HCT116 (cell line): ENCODE data around the gene LRRFIP2. TPM values are rescaled to one million over a fixed set of nuclear protein-coding genes. Genes with fewer than 3 reads are reported as not detected.

Experiments used
- ATAC-seq: fragments of 200-7000 bp; cut with Tn5 transposase; 2 replicates; pipeline ENCODE4 v1.9.1; 2020; ENCODE audit warnings: mild to moderate bottlenecking, moderate library complexity
- BruUV-seq: library from RNA; stranded (reverse); fragments of 400-500 nt; replicated peaks from 2 replicates; lab custom pipeline; 2021; lab: Mats Ljungman, UMichigan
- CTCF ChIA-PET: fragments of 300-600 bp; sonication (Branson Sonifier 250); formaldehyde crosslinking; loops from one replicate; lab custom pipeline; 2021; ENCODE audit warnings: antibody characterized with exemption; lab: Charles Lee
- POLR2A ChIA-PET: fragments of 300-600, 350-600 bp; sonication (Branson Sonifier 250); formaldehyde crosslinking; loops from one replicate; lab custom pipeline; 2021; ENCODE audit warnings: antibody characterized with exemption; lab: Charles Lee
- RAD21 ChIA-PET, 2 experiments: fragments of 300-600 bp; sonication (Branson Sonifier 250); formaldehyde crosslinking; loops; one replicate each; lab custom pipeline; 2023; ENCODE audit warnings: low total read pairs in 2 of 2; ENCODE audit not compliant: uncharacterized antibody in 2 of 2, unreplicated experiment in 2 of 2, low non-redundant PET in 1 of 2; lab: Charles Lee
- DNase-seq: peaks from one replicate; pipeline ENCODE4 v3.0.0-alpha.2; 2010; ENCODE audit warnings: low read depth, low spot score
- H2AFZ ChIP-seq: fragments of 200-600 bp; shearing (Covaris generic), sonication (generic); 2 replicates; pipeline ENCODE4 v1.6.1; 2017; ENCODE audit warnings: low read depth, mixed run types, mixed read lengths, antibody characterized with exemption, low read length; ENCODE audit not compliant: poor library complexity, severe bottlenecking
- H3K27ac ChIP-seq: 2 replicates; pipeline ENCODE4 v1.5.1; 2012; ENCODE audit warnings: low read depth, low read length
- H3K27me3 ChIP-seq: fragments of 200-600 bp; sonication (generic); 2 replicates; pipeline ENCODE4 v1.6.1; 2016; ENCODE audit warnings: mixed run types, low read length, mixed read lengths; ENCODE audit not compliant: insufficient read depth
- H3K36me3 ChIP-seq, 2 experiments: fragments of 200-500 bp in 1 of 2; fragments of 200-600 bp in 1 of 2; sonication (Bioruptor generic) in 1 of 2; sonication (generic) in 1 of 2; 2 replicates each; pipeline versions ENCODE4 v1.5.1 to v1.6.1; 2014 to 2016; ENCODE audit warnings: low read length in 2 of 2, inconsistent platforms in 1 of 2, mixed read lengths in 1 of 2, mixed run types in 1 of 2; ENCODE audit not compliant: insufficient read depth in 2 of 2, control insufficient read depth in 1 of 2
- H3K4me1 ChIP-seq, 2 experiments: fragments of 200-600 bp in 1 of 2; sonication (generic) in 1 of 2; 2 replicates each; pipeline versions ENCODE4 v1.5.1 to v1.6.1; 2012 to 2017; ENCODE audit warnings: low read length in 2 of 2, inconsistent platforms in 1 of 2, mild to moderate bottlenecking in 1 of 2, mixed read lengths in 1 of 2, mixed run types in 1 of 2, moderate library complexity in 1 of 2; ENCODE audit not compliant: insufficient read depth in 2 of 2, control insufficient read depth in 1 of 2
- H3K4me2 ChIP-seq: fragments of 200-600 bp; sonication (generic); 2 replicates; pipeline ENCODE4 v1.6.1; 2017; ENCODE audit warnings: mixed run types, low read length, mixed read lengths
- H3K4me3 ChIP-seq, 2 experiments: fragments of 200-600 bp in 1 of 2; sonication (generic) in 1 of 2; replicated peaks in 1 of 2; 2 replicates each; pipeline ENCODE4 v1.5.1; 2011 to 2016; ENCODE audit warnings: low read length in 2 of 2, control low read depth in 1 of 2, low read depth in 1 of 2, mild to moderate bottlenecking in 1 of 2, mixed read lengths in 1 of 2, mixed run types in 1 of 2
- H3K79me2 ChIP-seq: fragments of 200-600 bp; sonication (generic); 2 replicates; pipeline ENCODE4 v1.6.1; 2017; ENCODE audit warnings: mild to moderate bottlenecking, mixed run types, low read length, moderate library complexity, mixed read lengths; ENCODE audit not compliant: insufficient read depth
- H3K9ac ChIP-seq: fragments of 200-600 bp; sonication (generic); 2 replicates; pipeline ENCODE4 v1.6.1; 2016; ENCODE audit warnings: low read length, mixed read lengths
- H3K9me2 ChIP-seq: fragments of 200-600 bp; sonication (generic), shearing (Covaris generic); 2 replicates; pipeline ENCODE4 v1.6.1; 2017; ENCODE audit warnings: mixed run types, mild to moderate bottlenecking, moderate library complexity; ENCODE audit not compliant: insufficient read depth
- H3K9me3 ChIP-seq, 2 experiments: fragments of 200-500 bp in 1 of 2; fragments of 200-600 bp in 1 of 2; sonication (Bioruptor generic) in 1 of 2; sonication (generic) in 1 of 2; 2 replicates each; pipeline ENCODE4 v1.6.1; 2014 to 2017; ENCODE audit warnings: low read length in 2 of 2, mixed read lengths in 2 of 2, inconsistent platforms in 1 of 2, low read depth in 1 of 2, mild to moderate bottlenecking in 1 of 2, mixed run types in 1 of 2, moderate library complexity in 1 of 2; ENCODE audit not compliant: control insufficient read depth in 1 of 2, insufficient read depth in 1 of 2
- H4K20me1 ChIP-seq: fragments of 200-600 bp; sonication (generic), shearing (Covaris generic); 2 replicates; pipeline ENCODE4 v1.6.1; 2017; ENCODE audit warnings: mixed run types, mild to moderate bottlenecking, moderate library complexity; ENCODE audit not compliant: insufficient read depth
- CEBPB ChIP-seq: IDR thresholded peaks from 2 replicates; pipeline ENCODE4 v1.6.1; 2012; ENCODE audit warnings: low read depth
- ELF1 ChIP-seq: IDR thresholded peaks from 2 replicates; pipeline ENCODE4 v1.6.1; 2012; ENCODE audit warnings: low read depth, borderline replicate concordance
- EZH2 ChIP-seq: fragments of 200-600 bp; sonication (generic); IDR thresholded peaks from 2 replicates; pipeline ENCODE4 v1.6.1; 2017; ENCODE audit warnings: antibody characterized with exemption, mixed run types
- FOSL1 ChIP-seq: IDR thresholded peaks from 2 replicates; pipeline ENCODE4 v1.6.1; 2012; ENCODE audit warnings: low read depth
- MAX ChIP-seq: IDR thresholded peaks from 2 replicates; pipeline ENCODE4 v1.6.1; 2012
- POLR2A ChIP-seq: IDR thresholded peaks from 2 replicates; pipeline ENCODE4 v1.7.0; 2011; ENCODE audit warnings: borderline replicate concordance; ENCODE audit not compliant: insufficient read depth, insufficient read length; ENCODE audit errors: extremely low read depth
- RAD21 ChIP-seq: IDR thresholded peaks from 2 replicates; pipeline ENCODE4 v1.6.1; 2012; ENCODE audit warnings: low read depth, mild to moderate bottlenecking
- REST ChIP-seq: IDR thresholded peaks from 2 replicates; pipeline ENCODE4 v1.6.1; 2012; ENCODE audit warnings: low read depth
- SP1 ChIP-seq: IDR thresholded peaks from 2 replicates; pipeline ENCODE4 v1.6.1; 2012; ENCODE audit warnings: low read depth
- SRF ChIP-seq: IDR thresholded peaks from 2 replicates; pipeline ENCODE4 v1.6.1; 2012; ENCODE audit warnings: low read depth
- TCF7L2 ChIP-seq: IDR thresholded peaks from 2 replicates; pipeline ENCODE4 v1.7.0; 2011; ENCODE audit warnings: borderline replicate concordance, inconsistent platforms; ENCODE audit not compliant: insufficient read depth, insufficient read length; ENCODE audit errors: extremely low read depth
- intact Hi-C: fragments of 100-400 bp; cut with micrococcal nuclease; formaldehyde crosslinking; loops from 2 replicates; pipeline ENCODE4 v1.10.0; 2022
- total RNA-seq: library from RNA; stranded (reverse); gene quantifications from one replicate; pipeline ENCODE4 v1.2.1, GENCODE V29; 2021; ENCODE audit not compliant: unreplicated experiment
- TF ChIP-seq, protein P1 (sequence below): IDR thresholded peaks from 2 replicates; pipeline ENCODE4 v1.6.1; 2011; ENCODE audit warnings: mild to moderate bottlenecking, low read length, moderate library complexity; ENCODE audit not compliant: insufficient replicate concordance; ENCODE audit errors: extremely low read depth

The LRRFIP2 gene
- total RNA-seq, 1 experiment from 2014 or later = 27.0 TPM

DNA sequence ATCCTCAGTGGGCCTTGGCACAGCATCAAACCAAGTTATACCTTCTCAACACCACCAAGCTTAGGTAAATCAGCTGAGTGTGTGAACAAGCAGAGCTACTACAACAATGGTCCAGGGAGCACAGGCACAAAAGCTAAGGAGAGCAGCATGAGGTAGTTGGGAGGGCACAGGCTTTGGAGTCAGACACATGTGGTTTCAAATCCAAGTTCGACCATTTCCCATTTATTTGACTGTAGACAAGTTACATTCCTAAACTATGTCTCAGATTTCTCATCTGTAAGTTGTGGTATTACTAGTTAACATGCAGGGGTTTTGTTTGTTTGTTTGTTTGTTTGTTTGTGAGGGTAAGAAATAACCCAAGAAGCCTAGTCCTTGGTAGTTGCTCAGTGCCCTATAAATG is 134.2 kb downstream of the LRRFIP2 start:
- H3K9ac ChIP-seq = no peak overlapping the region
- DNase-seq = no peak
- H4K20me1 ChIP-seq = no peaks in the 10 kb centered on the region
- H3K4me3 ChIP-seq = no peak overlapping the region
- ChIA-PET RAD21 (no interaction called here), CTCF (no interaction called here), POLR2A (interaction anchor here (0.6 kb wide), 1 partner anchor 507 kb away, joined by 3 read pairs; no protein-coding TSS in a partner anchor)
- no TSS peak for BruUV-seq
- H3K27me3 ChIP-seq = no peaks in the 10 kb centered on the region
- TF ChIP-seq POLR2A (no peak), MAX (no peak), RAD21 (no peak), FOSL1 (no peak), EZH2 (no peak), REST (no peak), CEBPB (no peak), ELF1 (no peak), SRF (no peak), TCF7L2 (no peak), SP1 (no peak)
- TF ChIP-seq, protein P1, sequence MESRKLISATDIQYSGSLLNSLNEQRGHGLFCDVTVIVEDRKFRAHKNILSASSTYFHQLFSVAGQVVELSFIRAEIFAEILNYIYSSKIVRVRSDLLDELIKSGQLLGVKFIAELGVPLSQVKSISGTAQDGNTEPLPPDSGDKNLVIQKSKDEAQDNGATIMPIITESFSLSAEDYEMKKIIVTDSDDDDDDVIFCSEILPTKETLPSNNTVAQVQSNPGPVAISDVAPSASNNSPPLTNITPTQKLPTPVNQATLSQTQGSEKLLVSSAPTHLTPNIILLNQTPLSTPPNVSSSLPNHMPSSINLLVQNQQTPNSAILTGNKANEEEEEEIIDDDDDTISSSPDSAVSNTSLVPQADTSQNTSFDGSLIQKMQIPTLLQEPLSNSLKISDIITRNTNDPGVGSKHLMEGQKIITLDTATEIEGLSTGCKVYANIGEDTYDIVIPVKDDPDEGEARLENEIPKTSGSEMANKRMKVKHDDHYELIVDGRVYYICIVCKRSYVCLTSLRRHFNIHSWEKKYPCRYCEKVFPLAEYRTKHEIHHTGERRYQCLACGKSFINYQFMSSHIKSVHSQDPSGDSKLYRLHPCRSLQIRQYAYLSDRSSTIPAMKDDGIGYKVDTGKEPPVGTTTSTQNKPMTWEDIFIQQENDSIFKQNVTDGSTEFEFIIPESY = no peak
- H3K4me1 ChIP-seq = no peaks in the 10 kb centered on the region
- H2AFZ ChIP-seq = no peak overlapping the region
- H3K9me2 ChIP-seq = no peaks in the 10 kb centered on the region
- H3K36me3 ChIP-seq = peaks cover 15 to 43% of the 10 kb centered on the region in 2 experiments; a peak in 3 of 4 replicates
- H3K9me3 ChIP-seq = peaks cover 3 to 6% of the 10 kb centered on the region in 2 experiments; a peak in 3 of 4 replicates
- no peaks in the 10 kb centered on the region for H3K79me2 ChIP-seq
- ATAC-seq = no peak
- H3K4me2 ChIP-seq = no peak overlapping the region
- intact Hi-C loops = no loop called here
- H3K27ac ChIP-seq = no peak overlapping the region
